ENCODE results near the gene TRAM2.

DNA sequence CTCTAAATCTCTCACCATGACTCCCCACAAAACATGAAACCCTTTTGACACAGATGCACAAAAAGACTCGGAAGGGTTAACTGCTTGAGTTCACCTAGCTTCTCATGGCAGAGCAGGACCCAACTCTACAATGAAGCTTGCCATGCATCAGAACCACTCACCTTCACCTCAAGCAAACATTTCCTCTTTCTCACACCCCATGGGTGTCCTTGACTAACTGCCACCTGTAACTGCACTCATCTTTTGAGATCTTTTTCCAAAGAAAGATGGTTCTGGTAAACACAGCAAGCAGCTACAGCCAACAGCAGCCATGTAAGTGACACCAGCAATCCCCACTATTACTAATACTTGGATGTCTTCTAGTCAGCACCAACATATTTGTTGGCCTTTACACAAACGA, 80.2 kb downstream of the TRAM2 start:
- no peak for TF ChIP-seq CTCF (IDR thresholded peaks at IDR 0.05)
- TF ChIP-seq POLR2A (IDR thresholded peaks at IDR 0.05) = no peak
